Neural progenitor cell (in vitro differentiated cells): Measurements from ENCODE around the gene PTPRN2. TPM values are rescaled to one million over a fixed set of nuclear protein-coding genes. Genes with fewer than 3 reads are reported as not detected.

Source experiments
- DNase-seq: peaks from one replicate; pipeline ENCODE4 v3.0.0-alpha.2; 2016; ENCODE audit warnings: low spot score
- H2AFZ ChIP-seq: fragments of 200-600 bp; sonication (generic); replicated peaks from 2 replicates; pipeline ENCODE4 v1.6.1; 2016; ENCODE audit warnings: antibody characterized with exemption
- H3F3A ChIP-seq: fragments of 200-600 bp; sonication (generic); 2 replicates; pipeline ENCODE4 v1.6.1; 2016; ENCODE audit warnings: antibody characterized with exemption, low read depth
- H3K27ac ChIP-seq: fragments of 200-600 bp; sonication (generic); 2 replicates; pipeline ENCODE4 v1.5.1; 2016; ENCODE audit warnings: mild to moderate bottlenecking
- H3K27me3 ChIP-seq: fragments of 200-600 bp; sonication (generic); 2 replicates; pipeline ENCODE4 v1.6.1; 2016; ENCODE audit warnings: mild to moderate bottlenecking, moderate library complexity
- H3K36me3 ChIP-seq: fragments of 200-600 bp; sonication (generic); 2 replicates; pipeline ENCODE4 v1.5.1; 2016
- H3K4me1 ChIP-seq: fragments of 200-600 bp; sonication (generic); 2 replicates; pipeline ENCODE4 v1.6.1; 2016; ENCODE audit warnings: mixed run types
- H3K4me2 ChIP-seq: fragments of 200-600 bp; sonication (generic); 2 replicates; pipeline ENCODE4 v1.6.1; 2016
- H3K4me3 ChIP-seq: fragments of 200-600 bp; sonication (generic); 2 replicates; pipeline ENCODE4 v1.5.1; 2016
- H3K79me2 ChIP-seq: fragments of 200-600 bp; sonication (generic); 2 replicates; pipeline ENCODE4 v1.6.1; 2016; ENCODE audit warnings: low read depth
- H3K9ac ChIP-seq: fragments of 200-600 bp; sonication (generic); 2 replicates; pipeline ENCODE4 v1.6.1; 2016
- H3K9me3 ChIP-seq: fragments of 200-600 bp; sonication (generic); 2 replicates; pipeline ENCODE4 v1.5.1; 2016; ENCODE audit warnings: low read depth
- H4K20me1 ChIP-seq: fragments of 200-600 bp; sonication (generic); 2 replicates; pipeline ENCODE4 v1.6.1; 2016; ENCODE audit warnings: low read depth
- H3K27ac Mint-ChIP-seq: 3 replicates; pipeline ENCODE4 v1.8.0; 2021; ENCODE audit warnings: mixed read lengths
- H3K27me3 Mint-ChIP-seq: 2 replicates; pipeline ENCODE4 v1.8.0; 2022; ENCODE audit warnings: low read depth, mild to moderate bottlenecking, inconsistent platforms, moderate library complexity, mixed read lengths; ENCODE audit not compliant: insufficient read depth
- H3K36me3 Mint-ChIP-seq: 3 replicates; pipeline ENCODE4 v1.8.0; 2021; ENCODE audit warnings: mixed read lengths
- H3K4me1 Mint-ChIP-seq: 3 replicates; pipeline ENCODE4 v1.8.0; 2021; ENCODE audit warnings: mixed read lengths
- H3K4me3 Mint-ChIP-seq: 3 replicates; pipeline ENCODE4 v1.8.0; 2021; ENCODE audit warnings: mild to moderate bottlenecking, moderate library complexity, mixed read lengths
- H3K9me3 Mint-ChIP-seq: 3 replicates; pipeline ENCODE4 v1.8.0; 2020; ENCODE audit warnings: mixed read lengths
- EZH2 ChIP-seq: fragments of 200-600 bp; sonication (generic); IDR thresholded peaks from 2 replicates; pipeline ENCODE4 v1.6.1; 2017; ENCODE audit warnings: antibody characterized with exemption, mild to moderate bottlenecking, moderate library complexity
- EZH2phosphoT487 ChIP-seq: fragments of 200-600 bp; sonication (generic); IDR thresholded peaks from 2 replicates; pipeline ENCODE4 v1.6.1; 2017; ENCODE audit warnings: antibody characterized with exemption
- total RNA-seq: library from RNA; depleted of rRNA; stranded (reverse); fragments of >200 nt; gene quantifications from 2 replicates; pipeline ENCODE4 v1.2.3, GENCODE V29; 2015; ENCODE audit warnings: low replicate concordance
- TF ChIP-seq, protein P1 (sequence below): fragments of 200-600 bp; sonication (generic); IDR thresholded peaks from 2 replicates; pipeline ENCODE4 v1.5.1; 2017; ENCODE audit warnings: antibody characterized with exemption, mild to moderate bottlenecking

Gene PTPRN2
- total RNA-seq, 1 donor from 2014 or later = 3.0 TPM

DNA sequence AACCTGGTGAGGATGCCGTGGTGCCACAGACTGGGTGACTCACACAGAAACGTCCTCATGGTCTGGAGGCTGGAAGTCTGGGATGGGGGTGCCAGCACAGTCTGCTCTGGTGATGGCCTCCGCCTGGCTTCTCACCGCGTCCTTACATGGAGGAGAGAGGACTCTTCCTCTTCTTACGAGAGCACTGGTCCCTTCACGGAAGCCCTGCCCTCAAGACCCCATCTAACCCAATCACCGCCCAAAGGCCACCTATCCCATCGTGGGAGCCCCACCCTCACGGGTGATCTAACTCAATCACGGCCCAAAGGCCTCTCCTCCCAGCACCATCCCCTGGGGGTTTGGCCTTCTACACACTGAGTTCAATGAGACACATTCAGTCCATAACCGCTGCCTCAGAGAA, 137.7 kb downstream of the PTPRN2 start:
- Mint-ChIP-seq H3K27ac (no peak overlapping the region), H3K36me3 (peaks cover 3% of the 10 kb centered on the region), H3K9me3 (peaks cover 5% of the 10 kb centered on the region), H3K4me1 (peaks cover 5% of the 10 kb centered on the region), H3K27me3 (no peaks in the 10 kb centered on the region), H3K4me3 (no peak overlapping the region)
- Histone ChIP-seq H3K4me3 (no peak overlapping the region), H3K4me1 (no peaks in the 10 kb centered on the region), H3K79me2 (no peaks in the 10 kb centered on the region), H3K36me3 (no peaks in the 10 kb centered on the region), H3F3A (no peaks in the 10 kb centered on the region), H3K9me3 (no peaks in the 10 kb centered on the region), H3K4me2 (no peak overlapping the region), H3K9ac (no peak overlapping the region), H3K27me3 (no peaks in the 10 kb centered on the region), H2AFZ (no peak overlapping the region), H4K20me1 (no peaks in the 10 kb centered on the region), H3K27ac (no peak overlapping the region)
- DNase-seq = no peak
- no peak for TF ChIP-seq EZH2phosphoT487
- TF ChIP-seq, protein P1, sequence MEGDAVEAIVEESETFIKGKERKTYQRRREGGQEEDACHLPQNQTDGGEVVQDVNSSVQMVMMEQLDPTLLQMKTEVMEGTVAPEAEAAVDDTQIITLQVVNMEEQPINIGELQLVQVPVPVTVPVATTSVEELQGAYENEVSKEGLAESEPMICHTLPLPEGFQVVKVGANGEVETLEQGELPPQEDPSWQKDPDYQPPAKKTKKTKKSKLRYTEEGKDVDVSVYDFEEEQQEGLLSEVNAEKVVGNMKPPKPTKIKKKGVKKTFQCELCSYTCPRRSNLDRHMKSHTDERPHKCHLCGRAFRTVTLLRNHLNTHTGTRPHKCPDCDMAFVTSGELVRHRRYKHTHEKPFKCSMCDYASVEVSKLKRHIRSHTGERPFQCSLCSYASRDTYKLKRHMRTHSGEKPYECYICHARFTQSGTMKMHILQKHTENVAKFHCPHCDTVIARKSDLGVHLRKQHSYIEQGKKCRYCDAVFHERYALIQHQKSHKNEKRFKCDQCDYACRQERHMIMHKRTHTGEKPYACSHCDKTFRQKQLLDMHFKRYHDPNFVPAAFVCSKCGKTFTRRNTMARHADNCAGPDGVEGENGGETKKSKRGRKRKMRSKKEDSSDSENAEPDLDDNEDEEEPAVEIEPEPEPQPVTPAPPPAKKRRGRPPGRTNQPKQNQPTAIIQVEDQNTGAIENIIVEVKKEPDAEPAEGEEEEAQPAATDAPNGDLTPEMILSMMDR = no peak
- TF ChIP-seq EZH2 = no peak

DNA sequence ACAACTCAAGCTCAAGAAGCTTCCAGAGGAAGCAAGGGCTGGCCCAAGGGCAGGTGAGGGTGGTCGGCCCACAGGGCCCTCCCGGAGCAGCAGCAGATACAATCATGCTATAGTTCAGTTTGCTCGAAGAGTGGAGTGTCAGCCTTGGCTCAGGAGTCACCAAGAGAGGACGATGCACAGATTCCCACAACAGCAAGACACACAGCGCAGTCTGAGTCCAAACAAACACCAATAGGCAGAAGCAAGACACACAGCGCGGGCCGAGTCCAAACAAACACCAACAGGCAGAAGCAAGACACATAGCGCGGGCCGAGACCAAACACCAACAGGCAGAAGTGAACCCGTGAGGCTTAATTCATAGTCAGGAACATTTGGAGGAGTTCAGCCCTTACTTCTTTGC, 138.4 kb downstream of the PTPRN2 start:
- DNase-seq = no peak
- Histone ChIP-seq H4K20me1 (no peaks in the 10 kb centered on the region), H3K27me3 (no peaks in the 10 kb centered on the region), H3K79me2 (no peaks in the 10 kb centered on the region), H2AFZ (no peak overlapping the region), H3K36me3 (no peaks in the 10 kb centered on the region), H3K27ac (no peak overlapping the region), H3F3A (no peaks in the 10 kb centered on the region), H3K9me3 (no peaks in the 10 kb centered on the region), H3K4me2 (no peak overlapping the region), H3K4me1 (no peaks in the 10 kb centered on the region), H3K9ac (no peak overlapping the region), H3K4me3 (no peak overlapping the region)
- Mint-ChIP-seq H3K4me3 (no peak overlapping the region), H3K4me1 (peaks cover 5% of the 10 kb centered on the region), H3K9me3 (no peaks in the 10 kb centered on the region), H3K36me3 (no peaks in the 10 kb centered on the region), H3K27ac (no peak overlapping the region), H3K27me3 (peaks cover 2% of the 10 kb centered on the region)
- TF ChIP-seq EZH2phosphoT487 (no peak), EZH2 (no peak)
- TF ChIP-seq, protein P1 = no peak

DNA sequence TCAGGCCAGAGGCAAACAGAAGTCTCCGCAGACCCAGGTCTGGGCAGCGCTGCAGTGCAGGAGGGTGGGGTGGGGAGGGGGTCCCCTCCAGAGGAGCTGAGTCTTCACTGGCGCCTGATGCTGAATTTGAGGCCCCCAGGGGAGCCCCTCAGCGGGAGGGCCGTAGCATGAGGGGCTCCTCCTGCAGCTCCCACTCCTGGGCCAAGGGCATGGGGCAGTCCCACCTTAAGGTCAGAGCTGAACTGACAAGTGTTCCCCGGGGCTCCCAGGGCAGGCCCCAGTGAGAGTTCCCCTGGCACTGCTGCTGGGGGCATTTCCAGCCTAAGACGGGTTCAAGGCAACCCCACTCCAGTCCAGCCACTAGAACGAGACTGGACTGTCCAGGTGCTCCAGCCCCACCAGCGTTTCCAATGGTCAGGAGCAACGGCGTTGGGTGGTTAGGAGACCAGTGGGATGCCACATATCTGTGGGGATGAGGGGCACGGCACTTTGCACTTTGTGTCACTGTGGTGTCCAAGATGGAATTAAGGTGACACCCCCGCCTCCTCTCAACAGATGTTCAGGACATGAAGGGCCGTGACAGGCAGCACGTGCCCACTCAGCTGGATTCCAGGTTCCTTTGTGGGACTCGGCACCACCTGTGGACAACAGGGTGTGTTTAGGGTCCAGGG, 139.1 kb downstream of the PTPRN2 start:
- no peaks in the 10 kb centered on the region for H3K4me1 ChIP-seq
- Mint-ChIP-seq H3K36me3 (no peaks in the 10 kb centered on the region), H3K9me3 (no peaks in the 10 kb centered on the region), H3K4me3 (no peak overlapping the region), H3K27ac (no peak overlapping the region), H3K27me3 (peaks cover 2% of the 10 kb centered on the region), H3K4me1 (peaks cover 3% of the 10 kb centered on the region)
- H3K9ac ChIP-seq = no peak overlapping the region
- no peak overlapping the region for H3K4me2 ChIP-seq
- H4K20me1 ChIP-seq = no peaks in the 10 kb centered on the region
- no peaks in the 10 kb centered on the region for H3F3A ChIP-seq
- H3K27ac ChIP-seq = no peak overlapping the region
- no peak for DNase-seq
- no peaks in the 10 kb centered on the region for H3K27me3 ChIP-seq
- no peak for TF ChIP-seq EZH2
- TF ChIP-seq EZH2phosphoT487 = no peak
- TF ChIP-seq, protein P1 = no peak
- no peaks in the 10 kb centered on the region for H3K79me2 ChIP-seq
- H2AFZ ChIP-seq = no peak overlapping the region
- no peak overlapping the region for H3K4me3 ChIP-seq
- H3K36me3 ChIP-seq = no peaks in the 10 kb centered on the region
- no peaks in the 10 kb centered on the region for H3K9me3 ChIP-seq
